IMR-90 (cell line): Measurements from ENCODE around the gene CDK5RAP2. TPM values are rescaled to one million over a fixed set of nuclear protein-coding genes. Genes with fewer than 3 reads are reported as not detected.

ENCODE experiments used
- ATAC-seq: fragments of 200-7000 bp; cut with Tn5 transposase; 2 replicates; pipeline ENCODE4 v1.9.1; 2020; ENCODE audit warnings: low read depth, mild to moderate bottlenecking, moderate library complexity
- BruUV-seq: library from RNA; stranded (reverse); fragments of 400-500 nt; replicated peaks from 2 replicates; lab custom pipeline; 2021; lab: Mats Ljungman, UMichigan
- CTCF ChIA-PET: fragments of 300-600 bp; formaldehyde crosslinking; extraction: SDS; loops from one replicate; lab custom pipeline; 2021; ENCODE audit warnings: antibody characterized with exemption; lab: Yijun Ruan, JAX
- POLR2A ChIA-PET: fragments of 300-600 bp; sonication (Branson Sonifier 250); formaldehyde crosslinking; loops from one replicate; lab custom pipeline; 2022; ENCODE audit warnings: antibody characterized with exemption; ENCODE audit not compliant: unreplicated experiment; lab: Charles Lee
- DNase-seq: peaks from one replicate; pipeline ENCODE4 v3.0.0; 2013
- H2AFZ ChIP-seq: replicated peaks from 2 replicates; pipeline ENCODE3; 2013; ENCODE audit warnings: low read length, mild to moderate bottlenecking; ENCODE audit not compliant: poor library complexity
- H2AK5ac ChIP-seq: 2 replicates; pipeline ENCODE4 v1.6.1; 2013; ENCODE audit warnings: low read depth, low read length, inconsistent platforms
- H2AK9ac ChIP-seq: replicated peaks from 2 replicates; pipeline ENCODE3; 2013; ENCODE audit warnings: mild to moderate bottlenecking, low read depth, low read length, moderate library complexity; ENCODE audit not compliant: poor library complexity
- H2BK120ac ChIP-seq: 2 replicates; pipeline ENCODE4 v1.6.1; 2013; ENCODE audit warnings: low read depth, low read length, inconsistent platforms
- H2BK15ac ChIP-seq: 3 replicates; pipeline ENCODE4 v1.6.1; 2013; ENCODE audit warnings: low read depth, low read length, inconsistent platforms
- H2BK20ac ChIP-seq: 2 replicates; pipeline ENCODE4 v1.6.1; 2013; ENCODE audit warnings: low read depth, mild to moderate bottlenecking, inconsistent platforms, low read length, moderate library complexity
- H2BK5ac ChIP-seq: 2 replicates; pipeline ENCODE4 v1.6.1; 2013; ENCODE audit warnings: mild to moderate bottlenecking, low read depth, low read length, inconsistent platforms; ENCODE audit not compliant: poor library complexity, severe bottlenecking
- H3K14ac ChIP-seq: replicated peaks from 2 replicates; pipeline ENCODE4 v1.6.1; 2013; ENCODE audit warnings: low read depth, low read length, inconsistent platforms
- H3K18ac ChIP-seq: 2 replicates; pipeline ENCODE4 v1.6.1; 2013; ENCODE audit warnings: low read depth, low read length, control low read depth
- H3K23ac ChIP-seq: 2 replicates; pipeline ENCODE4 v1.6.1; 2013; ENCODE audit warnings: low read depth, low read length, inconsistent platforms
- H3K27ac ChIP-seq: 2 replicates; pipeline ENCODE4 v1.5.1; 2013; ENCODE audit warnings: mild to moderate bottlenecking, control low read depth, low read length; ENCODE audit not compliant: insufficient read depth
- H3K27me3 ChIP-seq: 2 replicates; pipeline ENCODE4 v1.6.1; 2013; ENCODE audit warnings: low read length; ENCODE audit not compliant: control insufficient read depth, insufficient read depth
- H3K36me3 ChIP-seq: 2 replicates; pipeline ENCODE4 v1.6.1; 2013; ENCODE audit warnings: low read length, mixed read lengths; ENCODE audit not compliant: control insufficient read depth, insufficient read depth
- H3K4ac ChIP-seq: 2 replicates; pipeline ENCODE4 v1.6.1; 2013; ENCODE audit warnings: low read depth, low read length, inconsistent platforms
- H3K4me1 ChIP-seq: 2 replicates; pipeline ENCODE4 v1.6.1; 2013; ENCODE audit warnings: low read length, mixed read lengths; ENCODE audit not compliant: control insufficient read depth, insufficient read depth
- H3K4me2 ChIP-seq: 2 replicates; pipeline ENCODE4 v1.6.1; 2013; ENCODE audit warnings: low read depth, mild to moderate bottlenecking, control low read depth, low read length, moderate library complexity
- H3K4me3 ChIP-seq: 2 replicates; pipeline ENCODE4 v1.5.1; 2013; ENCODE audit warnings: low read depth, mild to moderate bottlenecking, control low read depth, low read length, moderate library complexity; ENCODE audit not compliant: insufficient read depth
- H3K56ac ChIP-seq: 2 replicates; pipeline ENCODE4 v1.6.1; 2013; ENCODE audit warnings: low read length, inconsistent platforms; ENCODE audit not compliant: insufficient read depth; ENCODE audit errors: extremely low read depth
- H3K79me1 ChIP-seq, 2 experiments: 2 replicates each; pipeline ENCODE4 v1.6.1; 2013; ENCODE audit warnings: low read length in 2 of 2, inconsistent platforms in 1 of 2, low read depth in 1 of 2
- H3K9ac ChIP-seq: 2 replicates; pipeline ENCODE4 v1.6.1; 2013; ENCODE audit warnings: low read depth, low read length, control low read depth
- H3K9me1 ChIP-seq: 2 replicates; pipeline ENCODE4 v1.6.1; 2013; ENCODE audit warnings: low read length, inconsistent platforms; ENCODE audit not compliant: insufficient read depth
- H3K9me3 ChIP-seq: 2 replicates; pipeline ENCODE4 v1.6.1; 2013; ENCODE audit warnings: low read length; ENCODE audit not compliant: control insufficient read depth, insufficient read depth
- H4K20me1 ChIP-seq: 2 replicates; pipeline ENCODE4 v1.6.1; 2013; ENCODE audit warnings: low read length, inconsistent platforms; ENCODE audit not compliant: insufficient read depth
- H4K5ac ChIP-seq: 2 replicates; pipeline ENCODE4 v1.6.1; 2013; ENCODE audit warnings: mild to moderate bottlenecking, low read depth, low read length, control low read depth
- H4K8ac ChIP-seq, 2 experiments: 2 replicates each; pipeline ENCODE4 v1.6.1; 2013; ENCODE audit warnings: low read depth in 2 of 2, low read length in 2 of 2, control low read depth in 1 of 2, inconsistent platforms in 1 of 2
- H4K91ac ChIP-seq: 2 replicates; pipeline ENCODE4 v1.6.1; 2013; ENCODE audit warnings: low read depth, low read length, inconsistent platforms; ENCODE audit not compliant: insufficient read depth
- BHLHE40 ChIP-seq: fragments of 150-350 bp; IDR thresholded peaks from 2 replicates; pipeline ENCODE4 v1.6.1; 2016; ENCODE audit warnings: mild to moderate bottlenecking, low read depth, low read length
- CEBPB ChIP-seq: IDR thresholded peaks from 2 replicates; pipeline ENCODE4 v1.6.1; 2012; ENCODE audit warnings: low read depth, low read length, improper control_type of control experiment
- CHD1 ChIP-seq: IDR thresholded peaks from 2 replicates; pipeline ENCODE4 v1.6.1; 2012; ENCODE audit warnings: low read depth, low read length, improper control_type of control experiment
- ELK1 ChIP-seq: fragments of 150-350 bp; IDR thresholded peaks from 2 replicates; pipeline ENCODE4 v1.6.1; 2016; ENCODE audit warnings: low read depth, mild to moderate bottlenecking, low read length, moderate library complexity, borderline replicate concordance
- FOS ChIP-seq: fragments of 150-350 bp; IDR thresholded peaks from 2 replicates; pipeline ENCODE4 v1.6.1; 2016; ENCODE audit warnings: low read depth, low read length
- MAFK ChIP-seq: IDR thresholded peaks from 2 replicates; pipeline ENCODE4 v1.6.1; 2012; ENCODE audit warnings: low read depth, low read length, improper control_type of control experiment
- MXI1 ChIP-seq: IDR thresholded peaks from 2 replicates; pipeline ENCODE4 v1.6.1; 2012; ENCODE audit warnings: low read depth, mild to moderate bottlenecking, low read length, moderate library complexity, borderline replicate concordance
- NFE2L2 ChIP-seq: fragments of 150-350 bp; IDR thresholded peaks from 2 replicates; pipeline ENCODE4 v1.6.1; 2016; ENCODE audit warnings: low read depth, mild to moderate bottlenecking, low read length
- POLR2A ChIP-seq: IDR thresholded peaks from 2 replicates; pipeline ENCODE4 v1.6.1; 2012; ENCODE audit warnings: mild to moderate bottlenecking, low read depth, low read length
- WGBS, 2 experiments: methylation state at CpG; one replicate each; pipeline versions ENCODE4 v1.1.5 to v1.1.7; 2013; ENCODE audit warnings: missing lambda C conversion rate in 2 of 2; ENCODE audit not compliant: insufficient read length in 1 of 2; ENCODE audit errors: extremely low coverage in 2 of 2; 5-methylcytosine and 5-hydroxymethylcytosine counted together
- dilution Hi-C: fragments of 300-500 bp; cut with HindIII; formaldehyde crosslinking; loops from one replicate; pipeline ENCODE4 v1.14.3; 2018; ENCODE audit warnings: low sequenced_read_pairs; ENCODE audit not compliant: unreplicated experiment
- in situ Hi-C: fragments of 300-500 bp; cut with MboI; formaldehyde crosslinking; loops from 3 replicates; pipeline ENCODE4 v1.14.3; 2019; ENCODE audit warnings: low sequenced_read_pairs, inconsistent platforms, mixed read lengths
- intact Hi-C: fragments of 100-400 bp; cut with micrococcal nuclease; formaldehyde crosslinking; loops from 2 replicates; pipeline ENCODE4 v1.10.0; 2022
- polyA plus RNA-seq, 3 experiments: library from polyadenylated mRNA; depleted of rRNA; stranded (reverse); fragments of >200 nt; gene quantifications; 2 replicates each; pipeline ENCODE4 v1.2.3, GENCODE V29; 2012; ENCODE audit warnings: low replicate concordance in 1 of 3
- total RNA-seq: library from RNA; depleted of rRNA; stranded (reverse); fragments of >200 nt; gene quantifications from 2 replicates; pipeline ENCODE4 v1.2.3, GENCODE V29; 2012
- TF ChIP-seq, protein P1 (sequence below): conservative IDR thresholded peaks from 2 replicates; pipeline ENCODE4 v1.5.1; 2012; ENCODE audit warnings: mild to moderate bottlenecking, low read depth, low read length, improper control_type of control experiment

The CDK5RAP2 gene
- total and polyA plus RNA-seq, 2 of the 4 experiments (the other 2 are of a cell fraction): 29.5 to 31.7 TPM

GRCh38 chr9:120443976-120444375 is 136.0 kb downstream of the CDK5RAP2 start:
- POLR2A ChIA-PET: interaction anchor here (0.5 kb wide), 1 partner anchor 11 kb away, joined by 5 read pairs; no protein-coding TSS in a partner anchor
- Histone ChIP-seq H3K4me3 (no peak overlapping the region), H3K9me1 (peaks cover 19% of the 10 kb centered on the region), H3K23ac (no peak overlapping the region), H3K18ac (no peak overlapping the region), H3K27ac (peak overlapping the region; percentile 24; the same call in 1 of the 2 replicates), H3K14ac (no peak overlapping the region), H4K5ac (no peak overlapping the region), H2AK5ac (peak overlapping the region; percentile 23; the same call in 1 of the 2 replicates), H2AFZ (no peak overlapping the region), H2BK20ac (no peak overlapping the region), H2BK15ac (no peak overlapping the region), H3K79me1 (peaks cover 4 to 16% of the 10 kb centered on the region in 2 experiments), H3K4me2 (no peak overlapping the region; the same call in 1 of the 2 replicates), H3K4ac (no peak overlapping the region), H2AK9ac (no peak overlapping the region), H3K27me3 (no peaks in the 10 kb centered on the region), H4K8ac (no peak overlapping the region), H4K91ac (no peak overlapping the region), H3K36me3 (peaks cover 6% of the 10 kb centered on the region), H3K9me3 (no peaks in the 10 kb centered on the region), H3K4me1 (peaks cover 18% of the 10 kb centered on the region), H3K56ac (no peak overlapping the region), H2BK120ac (no peak overlapping the region), H2BK5ac (peak overlapping the region; percentile 2), H3K9ac (no peak overlapping the region), H4K20me1 (no peaks in the 10 kb centered on the region)
- dilution Hi-C loops: no loop called here
- DNase-seq (no peak), ATAC-seq (no peak)
- in situ Hi-C loops: no loop called here
- CTCF ChIA-PET: interaction anchor here (0.6 to 1.5 kb wide), 3 partner anchors 33 to 76 kb away, joined by 3 to 5 read pairs (median 4); no protein-coding TSS in a partner anchor
- WGBS, 2 experiments: no CpG with 5 or more reads among the region's 3 CpGs
- no peak for TF ChIP-seq FOS
- no peak for TF ChIP-seq ELK1
- TF ChIP-seq, protein P1, sequence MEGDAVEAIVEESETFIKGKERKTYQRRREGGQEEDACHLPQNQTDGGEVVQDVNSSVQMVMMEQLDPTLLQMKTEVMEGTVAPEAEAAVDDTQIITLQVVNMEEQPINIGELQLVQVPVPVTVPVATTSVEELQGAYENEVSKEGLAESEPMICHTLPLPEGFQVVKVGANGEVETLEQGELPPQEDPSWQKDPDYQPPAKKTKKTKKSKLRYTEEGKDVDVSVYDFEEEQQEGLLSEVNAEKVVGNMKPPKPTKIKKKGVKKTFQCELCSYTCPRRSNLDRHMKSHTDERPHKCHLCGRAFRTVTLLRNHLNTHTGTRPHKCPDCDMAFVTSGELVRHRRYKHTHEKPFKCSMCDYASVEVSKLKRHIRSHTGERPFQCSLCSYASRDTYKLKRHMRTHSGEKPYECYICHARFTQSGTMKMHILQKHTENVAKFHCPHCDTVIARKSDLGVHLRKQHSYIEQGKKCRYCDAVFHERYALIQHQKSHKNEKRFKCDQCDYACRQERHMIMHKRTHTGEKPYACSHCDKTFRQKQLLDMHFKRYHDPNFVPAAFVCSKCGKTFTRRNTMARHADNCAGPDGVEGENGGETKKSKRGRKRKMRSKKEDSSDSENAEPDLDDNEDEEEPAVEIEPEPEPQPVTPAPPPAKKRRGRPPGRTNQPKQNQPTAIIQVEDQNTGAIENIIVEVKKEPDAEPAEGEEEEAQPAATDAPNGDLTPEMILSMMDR: no peak
- TF ChIP-seq MXI1: no peak
- TF ChIP-seq BHLHE40: no peak
- no peak for TF ChIP-seq CEBPB
- TF ChIP-seq MAFK: no peak
- TF ChIP-seq POLR2A: no peak
- no peak for TF ChIP-seq NFE2L2
- no peak for TF ChIP-seq CHD1
- intact Hi-C loops: no loop called here
- BruUV-seq: no TSS peak
